NCI-H2107 treated with DMSO at 0.1 percent for 48 hours (cell line): ENCODE measurements around the gene UFSP1.
A peak's percentile ranks its signal among the peaks of the same experiment; 100 is the strongest.

Experiments used
- DNase-seq: peaks from one replicate; lab custom pipeline; 2025; ENCODE audit not compliant: unreplicated experiment; lab: John Stamatoyannopoulos, UW

UFSP1 gene

DNA sequence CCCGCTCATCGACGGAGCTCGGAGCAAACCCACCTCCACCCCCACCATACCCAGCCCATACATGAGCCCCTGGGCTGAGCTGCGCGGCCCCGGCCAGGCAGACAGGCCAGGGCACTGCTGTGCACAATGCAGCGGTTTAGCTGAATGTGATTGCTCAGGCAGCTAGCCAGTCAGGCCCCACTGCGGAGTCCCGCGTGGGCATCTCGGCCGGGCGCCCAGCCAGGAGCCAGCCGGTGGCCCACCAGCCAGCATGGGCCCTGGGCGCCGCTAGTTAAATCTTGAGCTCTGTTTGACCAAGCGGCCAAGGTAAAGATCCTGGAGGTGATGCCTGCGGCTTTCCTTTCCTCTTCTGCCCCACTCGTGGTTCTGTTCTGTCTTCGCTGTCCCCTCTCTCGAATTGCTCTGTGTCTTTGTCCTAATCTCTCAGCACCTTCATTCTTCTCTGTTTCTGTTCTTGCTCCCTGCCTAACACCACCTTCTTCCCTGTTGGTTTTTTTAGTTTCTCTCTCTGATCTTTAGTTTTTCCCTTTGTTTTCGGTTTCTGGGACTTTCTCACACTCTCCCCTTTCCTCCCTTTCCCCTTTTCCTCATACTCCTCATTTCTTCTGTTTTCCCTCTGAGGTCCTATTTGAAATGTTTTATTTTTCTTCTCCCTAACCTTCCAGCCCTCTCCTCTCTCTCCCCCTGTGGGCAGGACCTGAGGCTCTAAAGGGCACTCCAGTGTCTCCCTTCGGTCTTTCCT, 6.6 kb downstream of the UFSP1 start:
- no peak for DNase-seq

GRCh38 chr7:100882201-100882600, 7.3 kb downstream of the UFSP1 start:
- DNase-seq: no peak

DNA sequence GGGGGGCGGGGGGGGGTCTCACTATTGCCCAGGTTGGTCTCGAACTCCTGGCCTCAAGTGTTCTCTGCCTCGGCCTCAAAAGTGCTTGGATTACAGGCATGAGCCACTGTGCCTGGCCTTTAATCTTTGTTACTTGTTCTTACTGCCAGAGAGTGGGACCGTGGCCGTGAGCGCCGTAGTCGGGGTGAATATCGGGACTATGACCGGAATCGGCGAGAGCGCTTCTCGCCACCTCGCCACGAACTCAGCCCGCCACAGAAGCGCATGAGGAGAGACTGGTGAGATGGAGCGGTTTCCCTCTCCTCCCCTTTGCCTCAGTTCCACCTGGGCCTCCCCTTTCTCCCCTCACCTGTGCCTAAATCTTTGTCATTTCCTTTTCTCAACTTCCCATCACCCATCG, 8.4 kb downstream of the UFSP1 start:
- no peak for DNase-seq

DNA sequence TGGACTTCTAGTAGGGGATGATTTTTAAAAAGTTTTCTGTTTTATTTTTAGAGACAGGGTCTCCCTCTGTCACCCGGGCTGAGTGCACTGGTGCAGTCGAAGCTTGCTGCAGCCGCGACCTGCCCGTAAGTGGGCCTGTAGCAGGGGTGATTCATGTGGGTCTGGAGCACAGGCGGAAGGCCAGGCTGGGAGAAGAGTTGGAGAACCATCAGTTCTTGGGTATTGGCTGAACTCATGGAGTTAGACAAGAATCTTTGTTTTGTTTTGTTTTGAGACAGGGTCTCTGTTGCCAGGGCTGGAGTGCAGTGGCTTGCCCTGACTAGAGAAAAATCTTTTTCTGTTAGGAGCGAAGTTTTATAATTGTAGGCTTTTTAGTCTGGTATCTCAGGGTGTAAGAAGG, 8.9 kb downstream of the UFSP1 start:
- no peak for DNase-seq

GRCh38 chr7:100879685-100880261, 9.7 kb downstream of the UFSP1 start:
- no peak for DNase-seq

DNA sequence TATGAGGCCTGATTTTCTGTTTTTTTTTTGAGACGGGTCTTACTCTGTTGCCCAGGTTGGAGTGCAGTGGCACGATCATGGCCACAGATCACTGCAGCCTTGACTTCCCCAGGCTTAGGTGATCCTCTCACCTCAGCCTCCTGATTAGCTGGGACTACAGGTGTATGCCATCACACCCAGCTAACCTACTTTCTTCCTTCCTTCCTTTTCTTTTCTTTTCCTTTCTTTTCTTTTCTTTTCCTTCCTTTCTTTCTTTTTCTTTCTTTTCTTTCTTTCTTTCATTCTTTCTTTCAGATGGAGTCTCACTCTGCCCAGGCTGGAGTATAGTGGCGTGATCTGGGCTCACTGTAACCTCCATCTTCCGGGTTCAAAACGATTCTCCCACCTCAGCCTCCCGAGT, 10.8 kb downstream of the UFSP1 start:
- no peak for DNase-seq

DNA sequence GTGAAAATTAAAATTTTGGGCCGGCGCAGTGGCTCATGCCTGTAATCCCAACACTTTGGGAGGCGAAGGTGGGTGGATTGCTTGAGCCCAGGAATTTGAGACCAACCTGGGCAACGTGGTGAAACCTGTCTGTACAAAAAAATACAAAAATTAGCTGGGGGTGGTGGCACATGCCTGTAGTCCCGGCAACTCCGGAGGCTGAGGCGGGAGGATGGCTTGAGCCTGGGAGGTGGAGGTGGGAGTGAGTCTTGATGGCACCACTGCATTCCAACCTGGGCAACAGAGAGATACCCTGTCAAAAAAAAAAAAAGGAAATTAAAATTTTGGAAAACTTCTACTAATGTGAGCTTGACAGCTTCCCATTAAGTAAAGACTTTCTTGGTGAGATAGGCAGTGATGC, 11.5 kb downstream of the UFSP1 start:
- DNase-seq: no peak

DNA sequence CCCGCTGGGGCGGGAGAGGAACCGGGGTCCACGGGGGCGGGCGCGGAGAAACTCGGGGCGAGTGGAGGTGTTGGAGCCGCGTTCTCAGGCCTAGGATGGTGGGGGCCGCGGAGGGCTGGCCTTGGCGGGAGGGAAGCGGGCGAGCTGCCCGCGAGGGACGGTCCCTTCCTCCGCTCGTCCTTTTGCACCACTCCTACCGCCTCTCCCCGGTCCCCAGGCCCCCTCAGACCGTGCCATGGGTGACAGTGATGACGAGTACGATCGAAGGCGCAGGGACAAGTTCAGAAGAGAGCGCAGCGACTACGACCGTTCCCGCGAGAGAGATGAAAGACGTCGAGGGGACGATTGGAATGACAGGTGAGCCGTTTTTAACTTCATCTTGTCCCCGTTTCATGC, 14.2 kb downstream of the UFSP1 start:
- DNase-seq: no peak

- DNase-seq: peak; percentile 96
Measured at GRCh38 chr7:100874577-100875355, 14.7 kb downstream of the UFSP1 start, which contains the start of gene SRRT. SRRT (plus strand) TSS chr7:100875103; CDS start chr7:100875591, 488 bp downstream.

- no peak for DNase-seq
Measured at GRCh38 chr7:100874300-100874576, 15.3 kb downstream of the UFSP1 start.

GRCh38 chr7:100873599-100874299, 15.8 kb downstream of the UFSP1 start:
- DNase-seq: no peak

DNA sequence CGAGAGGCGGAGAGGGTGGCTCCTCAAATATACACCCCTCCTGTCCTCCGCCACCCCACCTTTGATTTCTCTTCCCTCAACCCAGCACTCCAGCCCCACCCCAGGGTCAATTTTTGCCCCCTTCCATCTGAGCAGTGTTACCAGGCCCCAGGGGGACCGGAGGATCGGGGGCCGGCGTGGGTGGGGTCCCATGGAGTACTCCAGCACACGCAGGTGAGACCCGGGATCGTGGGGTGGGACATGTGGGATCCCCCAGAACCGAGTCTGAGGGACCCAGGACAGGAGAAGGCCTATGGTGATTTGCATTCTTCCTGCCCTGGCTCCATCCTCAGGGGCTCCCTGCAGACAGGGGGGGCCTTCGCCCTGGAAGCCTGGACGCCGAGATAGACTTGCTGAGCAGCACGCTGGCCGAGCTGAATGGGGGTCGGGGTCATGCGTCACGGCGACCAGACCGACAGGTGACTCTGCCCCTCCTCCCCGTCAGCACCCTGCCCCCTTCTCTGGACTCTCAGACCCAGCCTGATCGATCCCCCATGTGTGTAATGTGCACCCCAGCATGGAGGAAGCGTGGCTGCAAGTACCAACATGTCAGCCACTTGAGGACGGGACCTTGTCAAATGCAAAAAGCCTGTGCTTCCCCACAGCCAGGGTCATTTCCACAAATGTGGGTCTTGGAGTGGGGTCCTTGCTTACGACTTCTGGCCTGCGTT, 21.6 kb downstream of the UFSP1 start:
- DNase-seq: no peak

DNA sequence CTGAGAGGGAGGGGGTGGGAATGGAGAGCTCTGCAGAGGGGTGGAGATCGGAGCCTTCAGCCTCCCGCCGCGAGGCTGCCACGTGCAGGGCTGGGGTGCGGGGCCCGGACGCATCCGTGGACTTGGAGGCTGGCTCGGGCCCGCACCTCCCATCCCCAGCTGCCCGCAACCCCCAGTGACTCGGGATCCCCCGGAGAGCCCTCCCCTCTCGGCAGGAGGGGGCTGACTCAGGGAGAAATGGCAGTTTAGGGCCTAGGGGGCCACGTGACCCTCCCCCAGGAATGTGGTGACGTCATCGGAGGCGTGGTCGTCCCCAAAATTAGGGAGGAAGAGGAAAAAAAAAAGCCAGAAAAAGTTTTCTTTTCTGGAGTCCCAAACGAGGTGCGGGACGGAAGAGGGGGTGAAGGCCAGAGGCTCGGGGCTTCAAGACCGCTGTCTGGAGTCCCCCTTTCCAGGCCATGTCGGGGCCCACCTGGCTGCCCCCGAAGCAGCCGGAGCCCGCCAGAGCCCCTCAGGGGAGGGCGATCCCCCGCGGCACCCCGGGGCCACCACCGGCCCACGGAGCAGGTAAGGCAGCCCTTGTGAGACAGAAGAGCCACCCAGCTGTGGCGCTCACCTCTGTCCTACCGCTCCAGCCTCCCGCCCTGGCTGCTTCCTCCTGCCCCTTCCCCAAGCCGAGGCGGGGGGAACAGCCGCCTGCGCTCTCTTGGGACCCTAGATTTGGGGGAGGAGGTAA, 22.3 kb downstream of the UFSP1 start, which contains the start of gene TRIP6:
Gene TRIP6 (plus strand): TSS at position 348 of the 736 bp plus-strand sequence. CDS start 111 bp downstream, at position 459.
- DNase-seq: no peak

DNA sequence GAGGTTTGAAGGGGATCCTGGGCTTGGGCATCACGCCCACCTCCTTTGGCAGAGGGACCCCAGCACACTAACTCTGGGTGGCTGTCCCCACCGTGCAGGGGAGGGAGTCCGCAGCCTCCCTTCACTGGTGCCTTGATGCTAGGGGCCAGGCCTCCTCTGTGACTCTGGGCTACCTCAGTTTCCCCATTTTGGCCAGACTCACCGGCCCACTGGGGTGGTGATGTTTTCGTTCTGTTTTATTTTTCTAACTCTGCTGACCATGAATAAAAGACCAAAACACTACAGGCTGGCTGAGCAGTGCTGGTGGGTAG, 22.8 kb downstream of the UFSP1 start:
- no peak for DNase-seq

GRCh38 chr7:100865938-100866728, 23.4 kb downstream of the UFSP1 start:
- no peak for DNase-seq

DNA sequence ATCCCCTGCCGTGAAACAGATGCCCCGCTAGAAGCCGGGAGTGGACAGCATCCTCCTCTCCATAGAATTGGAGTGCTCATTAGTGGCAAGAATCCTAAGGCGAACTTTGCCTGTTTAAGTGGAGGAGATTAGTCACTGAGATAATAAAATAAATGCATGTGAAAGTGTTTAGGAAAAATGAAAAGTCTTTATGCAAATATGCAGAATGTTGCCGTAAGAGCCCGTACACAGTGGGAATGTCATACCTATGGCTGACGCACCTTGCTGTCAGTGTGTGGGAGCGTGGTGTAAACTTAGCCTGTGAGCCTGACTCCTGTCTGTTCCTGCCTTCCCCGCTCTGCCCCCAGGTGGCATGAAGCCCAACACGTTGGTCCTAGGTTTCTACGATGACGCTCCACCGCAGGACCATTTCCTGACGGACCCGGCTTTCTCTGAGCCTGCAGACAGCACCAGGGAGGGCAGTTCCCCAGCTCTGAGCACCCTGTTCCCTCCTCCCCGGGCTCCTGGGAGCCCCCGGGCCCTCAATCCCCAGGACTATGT, 24.1 kb downstream of the UFSP1 start:
- no peak for DNase-seq

DNA sequence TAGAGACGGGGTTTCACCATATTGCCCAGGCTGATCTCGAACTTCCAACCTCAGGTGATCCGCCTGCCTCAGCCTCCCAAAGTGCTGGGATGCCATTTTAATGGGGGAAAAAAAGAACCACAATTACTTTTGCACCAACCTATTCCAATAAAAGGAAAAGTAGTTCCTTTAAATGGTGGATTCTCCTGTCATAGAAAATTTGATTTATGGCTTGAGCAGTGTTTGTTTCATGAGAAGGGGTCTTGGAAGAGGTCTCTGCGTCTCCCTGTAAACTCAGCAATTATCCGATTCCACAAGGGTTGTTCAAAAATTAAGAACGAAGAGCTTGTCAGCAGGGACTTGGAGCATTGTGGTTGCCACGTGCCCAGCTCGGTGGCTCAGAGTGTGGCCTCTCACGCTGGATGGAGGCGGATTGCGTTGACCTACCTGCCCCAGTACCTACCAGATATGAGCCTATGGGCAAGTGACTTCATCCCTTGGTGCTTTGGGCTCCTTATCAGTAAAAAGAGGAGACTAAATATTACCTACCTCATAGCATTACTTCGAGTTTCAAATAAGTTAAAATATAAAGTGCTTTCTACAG, 25.2 kb downstream of the UFSP1 start:
- DNase-seq: no peak

- DNase-seq: no peak
Measured at GRCh38 chr7:100863406-100863950, 26.0 kb downstream of the UFSP1 start.

- no peak for DNase-seq
Measured at GRCh38 chr7:100861616-100861985, 27.9 kb downstream of the UFSP1 start.
